ENCODE measurements around the gene RPS18. TPM values are rescaled to one million over a fixed set of nuclear protein-coding genes. Genes with fewer than 3 reads are reported as not detected.
A peak's percentile ranks its signal among the peaks of the same experiment; 100 is the strongest.

RPS18 gene
- total and polyA plus RNA-seq, 2 of the 13 experiments (the other 11 are each of a cell fraction or from before 2014, with no cell fraction given): 3,896 to 5,806 TPM

- peak; percentile 73 for TF ChIP-seq GTF2F1 (IDR thresholded peaks at IDR 0.05; ENCODE audit: low read length)
- no peak for TF ChIP-seq ZBED4 (CRISPR knock-in tag; IDR thresholded peaks at IDR 0.05; ENCODE audit: borderline replicate concordance)
- TF ChIP-seq ZKSCAN8 (CRISPR knock-in tag; IDR thresholded peaks at IDR 0.05; ENCODE audit: borderline replicate concordance): peak; percentile 61; the same call in 1 of the 2 replicates
- peak; percentile 73 for TF ChIP-seq HDAC2 (CRISPR knock-in tag; IDR thresholded peaks at IDR 0.05)
- TF ChIP-seq CHD4 (IDR thresholded peaks at IDR 0.05; ENCODE audit: borderline replicate concordance, low read length): no peak
- peak; percentile 97 for TF ChIP-seq POLR2AphosphoS2 (IDR thresholded peaks at IDR 0.05; ENCODE audit: low read depth, low read length)
- TF ChIP-seq ZNF20 (CRISPR knock-in tag; IDR thresholded peaks at IDR 0.05): 0 out of 2 replicates have a peak, but pooled peaks have one; percentile 17
- TF ChIP-seq MAFG (CRISPR knock-in tag; IDR thresholded peaks at IDR 0.05): no peak; the same call in 1 of the 2 replicates
- TF ChIP-seq ZNF724P (CRISPR knock-in tag; IDR thresholded peaks at IDR 0.05; ENCODE audit: borderline replicate concordance): peak; percentile 46; the same call in 1 of the 2 replicates
- peak; percentile 99 for TF ChIP-seq SAP130 (CRISPR knock-in tag; IDR thresholded peaks at IDR 0.05; ENCODE audit: low read depth)
- peak; percentile 86; the same call in 1 of the 2 replicates for TF ChIP-seq ZNF280B (CRISPR knock-in tag; IDR thresholded peaks at IDR 0.05; ENCODE audit: borderline replicate concordance)
- TF ChIP-seq ZNF773 (CRISPR knock-in tag; IDR thresholded peaks at IDR 0.05; ENCODE audit: borderline replicate concordance): peak; percentile 73; the same call in 1 of the 2 replicates
- TF ChIP-seq CHD2 (IDR thresholded peaks at IDR 0.05; ENCODE audit: low read depth, low read length): peak; percentile 54; the same call in 1 of the 2 replicates
- TF ChIP-seq ZMAT3 (CRISPR knock-in tag; conservative IDR thresholded peaks at IDR 0.05): peak; percentile 76
- peak; percentile 78 for TF ChIP-seq CBX1 (IDR thresholded peaks at IDR 0.05; ENCODE audit: low read depth)
- peak; percentile 99 for TF ChIP-seq CREM (IDR thresholded peaks at IDR 0.05)
- no peak for TF ChIP-seq CREM (CRISPR knock-in tag; IDR thresholded peaks at IDR 0.05)
- TF ChIP-seq ZSCAN5A (CRISPR knock-in tag; IDR thresholded peaks at IDR 0.05; ENCODE audit: borderline replicate concordance): peak; percentile 85
- TF ChIP-seq ARNT2 (CRISPR knock-in tag; IDR thresholded peaks at IDR 0.05; ENCODE audit: low read depth): peak; percentile 92
- TF ChIP-seq TFDP2 (CRISPR knock-in tag; IDR thresholded peaks at IDR 0.05): peak; percentile 54
- peak; percentile 97 for TF ChIP-seq ARID2 (CRISPR knock-in tag; IDR thresholded peaks at IDR 0.05; ENCODE audit: borderline replicate concordance)
- no peak for TF ChIP-seq ZNF616 (CRISPR knock-in tag; IDR thresholded peaks at IDR 0.05; ENCODE audit: low read depth)
These were observed at the start of gene RPS18, which contains the start of gene VPS52 (continued) for GRCh38 chr6:33271468-33272274.

All from HepG2 (cell line).